Ramos (cell line): ENCODE results near the gene PADI3.

Source experiments
- in situ Hi-C: fragments of 300-500 bp; cut with MboI; formaldehyde crosslinking; loops from one replicate; pipeline ENCODE4 v1.14.3; 2022; ENCODE audit warnings: low sequenced_read_pairs; ENCODE audit not compliant: unreplicated experiment

The PADI3 gene

DNA sequence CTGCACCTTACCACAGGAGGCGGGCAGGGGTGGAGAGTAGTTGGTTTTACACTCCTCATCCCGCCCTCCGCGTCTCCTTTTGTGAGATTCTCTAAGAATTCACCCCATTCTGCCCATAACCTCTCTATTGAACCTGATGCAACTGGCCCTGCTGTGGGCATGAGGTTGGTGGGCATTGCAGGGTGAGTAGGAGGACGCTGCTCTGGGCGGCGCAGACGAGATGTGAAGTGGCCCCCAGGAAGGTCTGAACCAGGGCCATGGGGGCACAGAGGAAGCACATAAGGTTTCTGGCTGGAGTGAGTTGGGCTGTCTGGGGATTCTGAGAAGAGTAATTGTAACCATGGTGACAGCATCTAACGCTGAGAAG is 35.1 kb upstream of the PADI3 start:
- in situ Hi-C loops, result no loop called here

DNA sequence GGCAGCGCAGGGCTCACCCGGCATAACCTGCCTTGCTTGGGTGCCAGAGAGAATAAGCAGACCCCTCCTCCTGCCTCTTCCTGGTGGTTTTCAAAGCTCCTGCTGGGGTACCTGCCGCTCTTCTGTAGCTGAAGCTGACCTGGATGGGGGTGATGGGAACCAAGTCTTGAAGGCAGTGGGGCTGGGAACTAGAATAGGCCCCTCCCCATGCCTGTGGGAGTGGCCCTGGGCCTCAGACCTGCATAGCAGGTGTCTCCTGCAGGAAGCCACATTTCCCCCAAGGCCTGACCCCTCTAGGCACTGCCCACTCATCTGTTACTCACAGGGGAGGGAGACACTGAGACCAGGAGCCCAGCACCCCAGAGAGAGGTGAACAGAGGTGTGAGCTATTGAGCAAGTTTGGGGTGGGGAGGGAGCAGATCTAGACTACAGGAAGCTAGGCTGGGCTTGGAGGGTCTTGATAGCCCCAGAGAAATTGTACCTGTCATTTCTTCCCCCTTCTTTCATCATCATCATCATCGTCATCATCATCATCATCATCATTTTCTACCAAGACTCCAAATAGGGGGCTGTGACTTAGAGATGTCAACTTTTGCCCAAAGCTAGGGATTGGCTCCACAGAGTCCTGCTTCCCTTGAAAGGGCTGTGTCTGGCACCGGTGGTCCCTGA is 33.9 kb upstream of the PADI3 start:
- in situ Hi-C loops, result no loop called here

DNA sequence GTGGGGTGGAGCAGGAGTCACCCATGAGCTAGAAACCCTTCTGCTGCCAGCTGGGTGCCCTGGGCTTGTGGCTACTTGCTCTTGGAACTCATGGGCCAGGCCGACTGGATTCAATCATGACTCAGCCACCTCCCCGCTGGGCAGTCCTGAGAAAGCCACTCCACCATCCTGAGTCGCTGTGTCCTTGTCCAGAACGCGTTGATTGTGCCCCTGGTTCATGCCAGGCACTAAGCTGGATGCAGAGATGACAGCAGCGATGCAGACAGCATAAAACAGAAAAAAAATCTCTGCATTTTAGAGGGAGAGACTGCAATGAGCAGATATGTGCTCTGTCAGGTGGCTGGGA is 33.4 kb upstream of the PADI3 start:
- in situ Hi-C loops, result no loop called here

DNA sequence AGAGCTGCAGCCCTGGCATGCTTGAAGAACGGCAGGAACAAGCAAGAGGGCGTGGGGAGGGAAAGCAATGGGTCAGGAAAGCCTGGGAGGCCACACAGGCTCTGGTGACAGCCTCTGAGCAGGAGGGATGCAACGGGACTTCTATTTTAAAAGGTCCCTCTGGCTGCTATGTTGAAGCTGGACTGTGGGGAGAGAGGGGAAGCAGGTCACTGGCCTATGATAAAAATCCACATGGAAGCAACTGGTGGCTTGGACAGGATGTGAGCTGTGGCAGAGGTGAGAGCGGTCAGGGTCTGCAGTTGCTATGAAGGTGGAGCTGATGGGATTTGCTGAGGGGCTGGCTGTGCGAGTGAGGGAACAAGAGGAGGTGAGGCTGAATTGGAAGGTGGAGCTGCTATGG is 32.8 kb upstream of the PADI3 start:
- in situ Hi-C loops, result no loop called here

DNA sequence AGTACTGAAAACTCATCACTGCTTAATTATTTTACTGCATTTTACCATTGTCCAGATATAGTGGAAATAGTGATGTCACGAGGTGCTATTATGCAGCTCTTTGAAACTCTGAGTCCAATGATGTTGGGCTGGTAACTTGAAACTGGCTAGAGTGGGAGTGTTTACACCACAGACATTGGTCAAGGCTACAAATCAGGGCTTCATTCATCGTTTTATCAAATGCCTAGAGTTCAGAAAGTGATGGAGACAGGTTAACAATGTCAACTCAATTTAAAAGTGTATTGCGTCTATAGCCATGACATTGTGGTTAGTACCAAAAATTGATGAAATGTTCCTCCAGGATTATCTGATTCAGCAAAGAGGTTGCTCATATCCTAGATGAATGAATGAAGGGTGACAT is 31.3 kb upstream of the PADI3 start:
- in situ Hi-C loops, result no loop called here

DNA sequence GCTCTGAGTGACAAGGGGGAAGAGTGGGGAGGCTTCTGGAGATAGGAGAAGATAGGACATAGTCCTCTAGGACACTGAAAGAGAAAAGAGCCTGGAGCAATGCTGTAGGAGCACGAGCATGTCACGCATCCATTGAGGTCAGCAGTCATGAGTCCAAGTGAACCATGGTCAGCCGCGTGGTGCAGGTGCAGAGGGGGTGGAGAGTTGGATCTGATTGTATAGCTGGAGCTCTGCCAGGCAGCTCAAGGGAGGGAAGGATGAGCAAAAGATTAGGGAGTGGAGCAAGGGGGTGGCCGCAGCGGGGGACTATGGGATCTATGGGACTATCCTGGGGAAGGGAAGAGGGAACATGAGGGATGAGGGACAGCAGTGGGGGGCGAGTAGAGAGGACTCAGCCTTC is 30.0 kb upstream of the PADI3 start:
- in situ Hi-C loops, result no loop called here

DNA sequence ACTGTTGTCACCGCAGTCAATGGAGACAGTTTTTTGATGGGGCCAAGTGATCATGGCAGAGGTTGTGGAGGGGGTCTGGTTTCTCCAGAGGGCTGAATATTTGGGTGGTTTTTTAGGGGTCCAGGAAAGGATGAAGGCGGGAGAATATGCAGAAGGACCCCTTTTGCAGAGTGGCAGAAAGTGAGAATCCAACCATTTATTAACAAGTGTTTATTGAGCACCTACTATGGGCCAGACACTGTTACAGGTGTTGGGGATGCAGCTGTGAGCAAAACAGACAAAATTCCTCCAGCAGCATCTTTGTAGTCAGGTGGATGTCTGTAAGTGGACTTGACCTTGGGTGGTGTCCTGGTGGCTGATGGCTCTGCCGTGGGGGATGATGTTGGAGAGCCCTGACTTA is 28.6 kb upstream of the PADI3 start:
- in situ Hi-C loops, result no loop called here

DNA sequence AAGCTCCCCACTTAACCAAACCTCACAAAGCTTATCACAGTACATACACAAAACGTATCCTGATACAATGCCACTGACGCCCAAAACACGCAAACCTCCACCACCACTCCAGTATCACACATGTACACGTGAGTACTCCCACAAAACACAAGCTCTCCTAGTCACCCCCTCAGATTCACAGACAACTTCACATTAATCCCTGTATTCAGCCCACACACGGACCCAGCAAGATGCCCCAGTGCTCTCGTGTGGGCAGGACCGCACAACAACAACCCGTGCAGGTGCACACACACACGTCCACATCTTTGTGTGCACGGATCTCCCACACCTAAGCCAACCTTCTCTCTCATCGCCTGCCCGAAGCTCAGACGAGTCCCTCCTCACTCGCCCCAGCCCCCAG is 26.3 kb upstream of the PADI3 start:
- in situ Hi-C loops, result no loop called here

DNA sequence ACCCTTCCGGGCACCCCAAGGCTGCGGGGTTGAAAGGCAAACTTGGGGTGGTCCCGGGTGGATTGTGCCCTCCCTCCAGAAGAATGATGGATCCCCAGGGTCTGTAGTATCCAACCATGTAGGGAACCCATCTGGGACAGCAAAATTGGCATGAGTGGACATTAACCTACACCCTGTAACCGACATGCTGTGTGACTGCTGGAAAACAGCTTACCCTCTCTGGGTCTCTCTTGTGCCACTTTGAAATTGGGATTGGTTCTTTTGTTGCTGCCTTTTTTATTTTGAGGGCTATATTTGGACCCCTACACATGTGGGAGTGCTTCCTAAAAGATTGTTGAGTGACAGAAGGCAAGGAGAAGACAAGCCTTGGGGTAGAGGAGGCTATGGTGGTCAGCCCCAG is 24.5 kb upstream of the PADI3 start:
- in situ Hi-C loops, result no loop called here

DNA sequence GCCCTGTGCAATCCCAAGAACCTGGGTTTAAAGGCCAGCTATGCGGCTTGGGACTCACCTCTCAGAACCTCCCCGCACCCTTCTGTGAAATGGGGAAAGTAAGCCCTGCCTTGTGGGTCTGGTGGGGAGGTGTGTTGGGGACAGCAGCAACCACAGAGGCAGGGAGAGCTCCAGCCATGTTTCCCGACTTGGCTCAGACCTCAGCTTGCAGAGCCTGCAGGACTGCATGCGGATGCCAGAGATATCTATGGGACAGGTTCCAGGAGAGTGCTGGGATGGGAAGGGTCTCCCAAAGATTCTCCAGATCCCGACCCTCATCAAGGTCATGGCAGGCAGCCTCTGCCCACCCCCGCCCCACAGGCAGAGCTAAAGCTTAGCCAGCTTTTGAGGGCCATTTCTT is 23.8 kb upstream of the PADI3 start:
- in situ Hi-C loops, result no loop called here

DNA sequence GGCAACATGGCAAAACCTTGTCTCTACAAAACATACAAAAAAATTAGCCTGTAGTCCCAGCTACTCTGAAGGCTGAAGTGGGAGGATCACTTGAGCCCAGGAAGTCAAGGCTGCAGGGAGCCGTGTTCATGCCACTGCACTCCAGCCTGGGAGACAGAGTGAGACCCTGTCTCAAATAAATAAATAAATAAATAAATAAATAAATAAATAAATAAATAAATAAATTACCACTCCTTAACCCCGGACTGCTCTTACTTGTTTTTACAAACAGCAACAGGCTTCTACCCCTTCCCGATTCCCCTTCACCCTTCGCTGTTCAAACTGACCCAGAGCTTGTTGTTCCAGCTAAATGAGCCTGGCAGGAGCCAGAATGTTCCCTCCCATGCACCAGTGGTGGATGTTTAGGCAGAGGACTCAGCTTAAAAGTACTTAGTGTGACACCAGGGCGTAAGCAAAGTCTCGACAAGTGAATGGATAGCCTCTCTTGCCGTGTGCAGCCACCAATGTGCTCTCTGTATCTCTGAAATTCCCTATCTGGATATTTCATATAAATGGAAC is 21.5 kb upstream of the PADI3 start:
- in situ Hi-C loops, result no loop called here

DNA sequence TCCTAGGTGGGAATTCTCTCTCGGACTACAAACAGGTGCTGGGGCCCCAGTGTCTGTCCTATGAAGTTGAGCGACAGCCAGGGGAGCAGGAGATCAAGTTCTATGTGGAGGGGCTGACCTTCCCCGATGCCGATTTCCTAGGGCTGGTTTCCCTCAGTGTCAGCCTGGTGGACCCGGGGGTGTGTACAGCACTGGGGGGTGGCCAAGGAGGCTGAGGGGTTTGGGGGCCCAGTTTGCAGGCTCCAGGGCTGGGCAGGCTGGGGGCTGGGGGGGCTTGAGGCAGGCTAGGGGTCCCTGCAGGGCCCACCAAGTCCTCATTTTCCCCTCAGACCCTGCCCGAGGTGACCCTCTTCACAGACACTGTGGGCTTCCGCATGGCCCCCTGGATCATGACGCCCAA is 20.3 kb upstream of the PADI3 start:
- in situ Hi-C loops, result no loop called here

DNA sequence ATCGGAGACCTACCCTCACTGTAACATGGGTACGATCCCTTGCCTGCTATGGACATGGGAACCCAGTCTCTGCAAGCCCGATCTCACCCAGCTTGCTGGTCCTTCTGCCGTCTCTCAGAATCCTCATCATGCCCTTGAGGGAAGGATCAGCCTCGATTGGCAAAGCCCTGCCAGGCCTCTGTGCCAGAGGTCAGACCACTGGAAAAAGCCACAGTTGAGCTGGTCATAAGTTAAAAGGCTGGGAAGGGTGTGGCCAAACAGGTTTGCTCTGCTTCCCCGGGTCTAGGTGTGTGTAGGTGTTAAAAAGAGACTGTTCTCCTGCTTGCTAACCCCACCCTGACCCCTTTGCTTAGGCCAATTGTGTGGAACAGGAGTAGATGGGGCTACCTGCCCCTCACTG is 19.5 kb upstream of the PADI3 start:
- in situ Hi-C loops, result no loop called here

DNA sequence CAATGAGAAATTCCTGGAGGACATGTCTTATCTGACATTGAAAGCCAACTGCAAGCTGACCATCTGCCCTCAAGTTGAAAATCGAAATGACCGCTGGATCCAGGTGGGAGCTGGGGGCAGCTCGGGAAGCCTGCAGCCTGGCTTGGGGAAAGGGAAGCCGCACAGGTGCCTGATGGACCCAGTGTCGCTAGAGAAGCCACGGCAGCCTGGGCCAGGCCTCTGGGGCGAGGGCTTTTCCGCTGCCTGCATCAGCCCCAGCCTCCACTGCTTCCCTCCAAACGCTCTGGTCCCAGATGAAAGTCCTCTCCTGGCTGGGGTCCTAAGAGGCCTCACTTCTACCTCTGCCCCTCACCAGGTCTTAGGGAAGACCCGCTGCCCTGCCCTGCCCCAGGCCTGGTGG is 18.8 kb upstream of the PADI3 start:
- in situ Hi-C loops, result loop anchor here (5.0 kb wide), 1 partner anchor 103 kb away; no protein-coding TSS in a partner anchor

DNA sequence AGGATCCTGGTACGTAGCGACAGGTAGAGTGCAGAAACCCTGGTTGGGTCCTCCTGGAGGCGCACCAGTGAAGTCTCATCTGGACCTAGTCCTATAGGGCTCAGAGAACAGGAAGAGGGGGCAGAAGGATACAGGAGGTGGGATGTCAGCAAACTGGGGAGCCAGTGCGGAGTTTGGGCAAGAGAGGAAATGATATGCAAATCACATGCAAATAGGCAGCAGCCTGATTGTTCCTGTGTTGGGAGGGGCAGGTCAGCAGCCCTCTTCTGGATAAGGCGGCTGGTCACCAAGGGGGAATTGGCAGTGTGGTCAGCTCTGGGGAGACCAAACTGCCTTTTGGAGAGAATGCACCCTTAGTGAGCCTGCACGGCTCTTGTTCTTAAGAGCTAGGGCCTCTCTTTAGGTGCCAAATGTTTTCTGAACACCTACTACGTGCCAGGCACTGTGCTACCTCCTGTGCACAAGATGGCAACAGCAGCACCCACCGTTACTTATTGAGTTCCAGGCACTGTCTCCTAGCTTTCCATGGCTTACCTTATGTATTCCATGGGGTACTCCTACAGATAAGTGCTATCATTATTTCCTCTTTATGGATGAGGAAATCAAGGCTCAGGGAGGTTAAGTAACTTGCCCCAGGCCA is 18.1 kb upstream of the PADI3 start:
- in situ Hi-C loops, result loop anchor here (5.0 kb wide), 1 partner anchor 103 kb away; no protein-coding TSS in a partner anchor

DNA sequence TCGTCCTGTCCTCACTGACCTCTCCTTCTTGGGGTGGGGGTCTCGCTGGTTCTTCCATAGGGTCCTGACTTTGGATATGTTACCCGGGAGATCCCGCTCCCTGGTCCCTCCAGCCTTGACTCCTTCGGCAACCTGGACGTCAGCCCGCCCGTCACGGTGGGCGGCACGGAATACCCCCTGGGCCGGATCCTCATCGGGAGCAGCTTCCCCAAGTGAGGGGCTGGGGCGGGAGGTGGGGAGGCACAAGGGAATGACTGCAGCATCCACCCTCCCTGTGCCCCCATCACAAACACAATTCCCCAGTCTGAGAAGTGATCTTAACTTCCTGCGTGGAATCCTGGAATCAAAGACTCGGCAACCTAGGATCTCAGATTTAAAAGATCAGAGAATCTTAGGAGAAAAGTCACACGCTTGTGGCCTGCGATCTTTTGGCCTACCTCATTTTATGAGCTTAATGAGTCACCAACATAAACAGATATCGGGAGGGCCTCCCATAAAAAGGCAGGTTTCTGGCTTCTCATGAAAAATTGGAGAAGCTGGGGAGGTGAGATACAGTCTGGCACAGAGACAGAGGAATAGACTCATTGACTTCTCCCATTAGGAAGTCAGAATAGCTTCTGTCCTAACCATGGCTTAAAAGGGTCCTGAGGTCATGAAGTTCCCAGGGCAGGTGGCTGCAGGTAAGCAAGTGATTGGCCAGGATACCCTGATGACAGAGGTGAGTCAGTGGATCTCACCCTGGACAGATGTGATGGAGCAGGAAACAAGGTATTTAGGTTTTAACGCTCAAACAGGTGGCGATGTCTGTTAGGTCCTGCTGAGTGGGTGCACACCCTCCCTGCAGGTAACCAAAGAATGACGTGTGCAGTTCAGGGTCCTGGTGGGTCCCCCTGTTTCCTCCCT is 15.9 kb upstream of the PADI3 start:
- in situ Hi-C loops, result loop anchor here (5.0 kb wide), 1 partner anchor 106 kb away; no protein-coding TSS in a partner anchor

DNA sequence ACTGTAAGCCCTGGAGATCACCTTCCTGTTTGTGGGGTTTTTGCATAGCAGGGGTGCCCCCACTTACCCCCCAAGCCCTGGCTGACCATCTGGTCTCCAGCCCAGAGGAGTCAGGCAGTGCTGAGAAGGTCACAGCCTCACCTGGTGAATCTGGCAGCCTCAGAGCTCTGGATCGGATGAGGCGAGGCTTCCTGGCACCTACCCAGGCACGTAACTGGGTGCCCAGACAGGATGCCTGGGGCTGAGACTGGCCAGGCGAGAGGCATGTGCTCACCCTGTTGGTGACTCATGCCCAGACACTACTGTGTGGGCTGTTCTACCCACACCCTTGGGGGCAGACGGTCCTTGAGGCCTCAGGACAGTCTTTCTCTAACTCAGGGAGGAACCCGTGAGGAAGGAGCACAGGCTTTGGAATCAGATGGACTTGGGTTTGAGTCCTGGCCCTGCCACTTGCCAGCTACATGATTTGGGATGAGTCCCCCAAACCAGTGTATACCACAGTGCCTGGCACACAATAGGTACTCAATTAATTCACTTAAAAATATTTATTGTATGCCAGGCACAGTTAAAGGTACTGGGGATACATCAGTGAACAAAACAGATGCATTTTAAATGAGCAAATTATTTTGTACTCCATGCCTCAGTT is 15.1 kb upstream of the PADI3 start:
- in situ Hi-C loops, result loop anchor here (5.0 kb wide), 1 partner anchor 106 kb away; no protein-coding TSS in a partner anchor

DNA sequence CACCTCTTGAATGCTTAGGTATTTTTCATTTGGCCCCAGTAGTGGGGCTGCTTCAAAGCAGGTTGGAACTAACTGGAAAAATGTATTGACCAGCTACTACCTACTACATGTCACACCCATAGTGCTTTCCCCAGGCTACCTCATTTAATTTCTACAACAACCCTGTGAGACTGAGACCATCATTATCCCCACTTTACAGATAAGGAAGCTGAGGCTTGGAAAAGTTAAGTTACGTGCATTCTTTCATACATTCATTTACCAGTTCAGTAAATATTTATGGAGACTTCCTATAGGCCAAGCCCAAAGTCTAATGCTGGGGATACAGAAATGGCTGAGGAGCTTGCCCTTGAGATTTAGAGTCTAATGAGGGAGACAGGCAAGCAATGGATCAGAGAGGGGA is 14.5 kb upstream of the PADI3 start:
- in situ Hi-C loops, result loop anchor here (5.0 kb wide), 1 partner anchor 107 kb away; no protein-coding TSS in a partner anchor

DNA sequence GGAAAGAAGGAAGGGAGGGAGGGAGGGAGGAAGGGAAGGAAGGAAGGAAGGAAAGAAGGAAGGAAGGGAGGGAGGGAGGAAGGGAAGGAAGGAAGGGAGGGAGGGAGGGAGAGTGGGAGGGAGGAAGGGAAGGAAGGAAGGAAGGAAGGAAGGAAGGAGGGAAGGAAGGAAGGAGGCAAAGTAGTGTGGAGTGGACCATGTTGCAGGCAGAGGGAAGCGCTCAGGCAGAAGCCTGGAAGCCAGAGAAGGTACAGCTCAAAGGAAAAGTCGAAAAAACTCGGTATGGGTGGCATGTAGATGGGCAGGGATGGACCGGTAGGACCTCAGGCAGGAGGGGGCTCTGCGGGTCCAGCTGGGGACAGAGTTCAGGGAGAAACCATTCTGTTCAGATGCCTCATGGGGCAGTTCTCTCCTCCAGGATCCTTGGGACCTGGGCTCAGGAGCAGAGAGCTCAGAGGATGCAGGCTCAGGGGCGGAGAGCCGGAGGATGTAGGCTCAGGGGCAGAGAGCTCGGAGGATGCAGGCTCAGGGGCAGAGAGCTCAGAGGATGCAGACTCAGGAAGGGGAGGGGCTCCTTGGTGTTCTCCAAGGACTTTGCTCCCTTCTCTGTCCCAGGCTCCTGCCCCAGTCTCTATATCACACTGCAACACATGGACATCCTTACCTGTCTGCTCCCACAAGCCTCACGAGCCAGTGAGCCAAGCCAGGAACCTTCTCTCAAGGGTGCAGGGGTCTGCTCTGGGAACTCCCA is 13.6 kb upstream of the PADI3 start:
- in situ Hi-C loops, result no loop called here
